ENCODE results near the gene CFAP20DC. TPM values are rescaled to one million over a fixed set of nuclear protein-coding genes. Genes with fewer than 3 reads are reported as not detected.

CFAP20DC gene
- total and polyA plus RNA-seq, 10 of the 15 experiments (the other 5 are each of a cell fraction or from before 2014, with no cell fraction given): 0.53 to 11.6 (median 2.0) TPM

- no peak for TF ChIP-seq MLLT1 (IDR thresholded peaks at IDR 0.05)
- TF ChIP-seq CBX5 (IDR thresholded peaks at IDR 0.05; ENCODE audit: low read depth): no peak
- TF ChIP-seq JUND (IDR thresholded peaks at IDR 0.05; ENCODE audit: low read depth, low read length): no peak
- TF ChIP-seq KDM1A (IDR thresholded peaks at IDR 0.05; ENCODE audit: borderline replicate concordance): no peak
- TF ChIP-seq RBBP5 (conservative IDR thresholded peaks at IDR 0.05): no peak
- peak; percentile 72 for TF ChIP-seq NR2F1 (conservative IDR thresholded peaks at IDR 0.05)
- TF ChIP-seq, protein P1, sequence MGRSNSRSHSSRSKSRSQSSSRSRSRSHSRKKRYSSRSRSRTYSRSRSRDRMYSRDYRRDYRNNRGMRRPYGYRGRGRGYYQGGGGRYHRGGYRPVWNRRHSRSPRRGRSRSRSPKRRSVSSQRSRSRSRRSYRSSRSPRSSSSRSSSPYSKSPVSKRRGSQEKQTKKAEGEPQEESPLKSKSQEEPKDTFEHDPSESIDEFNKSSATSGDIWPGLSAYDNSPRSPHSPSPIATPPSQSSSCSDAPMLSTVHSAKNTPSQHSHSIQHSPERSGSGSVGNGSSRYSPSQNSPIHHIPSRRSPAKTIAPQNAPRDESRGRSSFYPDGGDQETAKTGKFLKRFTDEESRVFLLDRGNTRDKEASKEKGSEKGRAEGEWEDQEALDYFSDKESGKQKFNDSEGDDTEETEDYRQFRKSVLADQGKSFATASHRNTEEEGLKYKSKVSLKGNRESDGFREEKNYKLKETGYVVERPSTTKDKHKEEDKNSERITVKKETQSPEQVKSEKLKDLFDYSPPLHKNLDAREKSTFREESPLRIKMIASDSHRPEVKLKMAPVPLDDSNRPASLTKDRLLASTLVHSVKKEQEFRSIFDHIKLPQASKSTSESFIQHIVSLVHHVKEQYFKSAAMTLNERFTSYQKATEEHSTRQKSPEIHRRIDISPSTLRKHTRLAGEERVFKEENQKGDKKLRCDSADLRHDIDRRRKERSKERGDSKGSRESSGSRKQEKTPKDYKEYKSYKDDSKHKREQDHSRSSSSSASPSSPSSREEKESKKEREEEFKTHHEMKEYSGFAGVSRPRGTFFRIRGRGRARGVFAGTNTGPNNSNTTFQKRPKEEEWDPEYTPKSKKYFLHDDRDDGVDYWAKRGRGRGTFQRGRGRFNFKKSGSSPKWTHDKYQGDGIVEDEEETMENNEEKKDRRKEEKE (IDR thresholded peaks at IDR 0.05): no peak
- TF ChIP-seq FOXM1 (IDR thresholded peaks at IDR 0.05; ENCODE audit: low read depth, low read length): no peak
- TF ChIP-seq RB1 (IDR thresholded peaks at IDR 0.05; ENCODE audit: borderline replicate concordance): no peak
- no peak for TF ChIP-seq PML (IDR thresholded peaks at IDR 0.05; ENCODE audit: low read length)
- TF ChIP-seq CHD1 (IDR thresholded peaks at IDR 0.05; ENCODE audit: low read depth, low read length): peak; percentile 54; the same call in 1 of the 2 replicates
- no peak for TF ChIP-seq CBX3 (IDR thresholded peaks at IDR 0.05; ENCODE audit: borderline replicate concordance, low read depth)
- no peak for TF ChIP-seq IRF5 (IDR thresholded peaks at IDR 0.05; ENCODE audit: borderline replicate concordance)
- TF ChIP-seq SIN3A (IDR thresholded peaks at IDR 0.05; ENCODE audit: low read depth, low read length): no peak
- no peak for TF ChIP-seq EZH2 (IDR thresholded peaks at IDR 0.05; ENCODE audit: borderline replicate concordance, control insufficient read depth, low read depth, low read length)
These were observed 175.5 kb downstream of the CFAP20DC start (continued) for GRCh38 chr3:58874248-58874741.
